K562 (cell line): ENCODE measurements around the gene GP1BB. TPM values are rescaled to one million over a fixed set of nuclear protein-coding genes. Genes with fewer than 3 reads are reported as not detected.

Experiments used
- ARID2 ChIP-seq: fragments of 450-650 bp; IDR thresholded peaks from 2 replicates; pipeline ENCODE4 v1.6.1; 2017; ENCODE audit warnings: antibody characterized with exemption, mild to moderate bottlenecking
- BCL6 ChIP-seq: fragments of 250-450 bp; sonication (Bioruptor Pico); IDR thresholded peaks from 2 replicates; pipeline ENCODE4 v1.4.0; 2020
- COPS2 ChIP-seq: fragments of 450-650 bp; conservative IDR thresholded peaks from 2 replicates; pipeline ENCODE4 v1.6.1; 2016; ENCODE audit warnings: mild to moderate bottlenecking, moderate library complexity
- CREM ChIP-seq: IDR thresholded peaks from 2 replicates; pipeline ENCODE4 v1.6.1; 2014; ENCODE audit warnings: antibody characterized with exemption, low read depth
- CSDE1 ChIP-seq, 2 experiments: fragments of 450-650 bp; IDR thresholded peaks; 2 replicates each; pipeline ENCODE4 v1.6.1; 2016; ENCODE audit warnings: mild to moderate bottlenecking in 1 of 2
- DNMT1 ChIP-seq: fragments of 450-650 bp; IDR thresholded peaks from 2 replicates; pipeline ENCODE4 v1.6.1; 2016; ENCODE audit warnings: antibody characterized with exemption, mild to moderate bottlenecking
- ELF1 ChIP-seq: fragments of 200-800 bp; sonication (Bioruptor generic); IDR thresholded peaks from 2 replicates; pipeline ENCODE4 v1.6.1; 2016; ENCODE audit warnings: missing genetic modification characterization, missing compliant biosample characterization
- FIP1L1 ChIP-seq: fragments of 200-400 bp; formaldehyde crosslinking; IDR thresholded peaks from 2 replicates; pipeline ENCODE4 v1.6.1; 2018; ENCODE audit warnings: mild to moderate bottlenecking, low read depth, low read length; ENCODE audit not compliant: poor library complexity, severe bottlenecking
- FOS ChIP-seq: IDR thresholded peaks from 3 replicates; pipeline ENCODE4 v1.6.1; 2011; ENCODE audit not compliant: insufficient read length; ENCODE audit errors: extremely low read depth
- HDAC6 ChIP-seq: IDR thresholded peaks from 2 replicates; pipeline ENCODE4 v1.6.1; 2012; ENCODE audit warnings: low read depth, mild to moderate bottlenecking, control low read depth, inconsistent platforms, low read length, moderate library complexity
- ILK ChIP-seq: fragments of 450-650 bp; IDR thresholded peaks from 2 replicates; pipeline ENCODE4 v1.6.1; 2016; ENCODE audit warnings: missing genetic modification characterization, low read depth, mild to moderate bottlenecking, missing compliant biosample characterization, moderate library complexity, borderline replicate concordance
- KDM2B ChIP-seq: fragments of 250-450 bp; sonication (Bioruptor Pico); IDR thresholded peaks from 2 replicates; pipeline ENCODE4 v1.8.0; 2021; ENCODE audit warnings: mild to moderate bottlenecking, moderate library complexity
- KHSRP ChIP-seq: fragments of 450-650 bp; IDR thresholded peaks from 2 replicates; pipeline ENCODE4 v1.6.1; 2017
- MAZ ChIP-seq, 2 experiments: fragments of 450-650 bp in 1 of 2; sonication (generic) in 1 of 2; formaldehyde crosslinking; IDR thresholded peaks in 1 of 2; conservative IDR thresholded peaks in 1 of 2; 2 replicates each; pipeline versions ENCODE4 v1.4.0 to v1.5.0; 2020; ENCODE audit warnings: mild to moderate bottlenecking in 1 of 2, missing genetic modification reagents in 1 of 2
- MTA1 ChIP-seq: fragments of 450-650 bp; IDR thresholded peaks from 2 replicates; pipeline ENCODE4 v1.6.1; 2017; ENCODE audit warnings: borderline replicate concordance
- MTA2 ChIP-seq: fragments of 450-650 bp; IDR thresholded peaks from 2 replicates; pipeline ENCODE4 v1.6.1; 2016; ENCODE audit warnings: low read depth
- PKNOX1 ChIP-seq: fragments of 450-650 bp; IDR thresholded peaks from 2 replicates; pipeline ENCODE4 v1.6.1; 2016
- RBM22 ChIP-seq: fragments of 200-400 bp; formaldehyde crosslinking; IDR thresholded peaks from 2 replicates; pipeline ENCODE4 v1.6.1; 2018; ENCODE audit warnings: low read length, low read depth; ENCODE audit not compliant: poor library complexity, severe bottlenecking
- TAF9B ChIP-seq: fragments of 450-650 bp; IDR thresholded peaks from 2 replicates; pipeline ENCODE4 v1.6.1; 2018; ENCODE audit warnings: mild to moderate bottlenecking; ENCODE audit not compliant: partially characterized antibody
- WHSC1 ChIP-seq: IDR thresholded peaks from one replicate; pipeline ENCODE4 v1.6.1; 2012; ENCODE audit warnings: low read length, control low read depth, inconsistent platforms
- ZBTB12 ChIP-seq: fragments of 250-450 bp; sonication (Bioruptor Pico); IDR thresholded peaks from 2 replicates; pipeline ENCODE4 v1.4.0; 2020
- polyA plus RNA-seq, 8 experiments: library from polyadenylated mRNA; depleted of rRNA in 4 of 8; stranded (reverse) in 5 of 8; unstranded in 3 of 8; fragments of >200 nt; fragmentation: Nextera tagmentation in 2 of 8; fragmentation: Illumina TruSeq in 1 of 8; extraction: Ambion mirVana in 2 of 8; extraction: Trizol in 1 of 8; gene quantifications; 2 replicates each; pipeline versions ENCODE4 v1.2.1 to v1.2.3, GENCODE V29; 2011 to 2014; ENCODE audit warnings: inconsistent platforms in 1 of 8, missing spikeins in 1 of 8
- total RNA-seq, 7 experiments: library from RNA; depleted of rRNA in 6 of 7; stranded (reverse); fragments of >200 nt in 6 of 7; fragmentation: Illumina TruSeq in 2 of 7; extraction: Trizol in 2 of 7; gene quantifications; 2 replicates each; pipeline versions ENCODE4 v1.2.1 to v1.2.3, GENCODE V29; 2011 to 2021; ENCODE audit warnings: low replicate concordance in 1 of 7
- TF ChIP-seq, protein P1 (sequence below): fragments of 450-650 bp; IDR thresholded peaks from 2 replicates; pipeline ENCODE4 v1.6.1; 2018; ENCODE audit warnings: mild to moderate bottlenecking, low read depth; ENCODE audit not compliant: partially characterized antibody
- TF ChIP-seq, protein P2 (sequence below): fragments of 450-650 bp; IDR thresholded peaks from 2 replicates; pipeline ENCODE4 v1.7.1; 2018; ENCODE audit warnings: mild to moderate bottlenecking, low read depth; ENCODE audit not compliant: partially characterized antibody

GP1BB gene
- total and polyA plus RNA-seq, 9 of the 15 experiments (the other 6 are each of a cell fraction or from before 2014, with no cell fraction given): 0.69 to 162 (median 2.8) TPM

GRCh38 chr22:19760058-19760950 lies 37.0 kb downstream of the GP1BB start, which contains the start of gene TBX1 (continued):
- TF ChIP-seq, protein P1, sequence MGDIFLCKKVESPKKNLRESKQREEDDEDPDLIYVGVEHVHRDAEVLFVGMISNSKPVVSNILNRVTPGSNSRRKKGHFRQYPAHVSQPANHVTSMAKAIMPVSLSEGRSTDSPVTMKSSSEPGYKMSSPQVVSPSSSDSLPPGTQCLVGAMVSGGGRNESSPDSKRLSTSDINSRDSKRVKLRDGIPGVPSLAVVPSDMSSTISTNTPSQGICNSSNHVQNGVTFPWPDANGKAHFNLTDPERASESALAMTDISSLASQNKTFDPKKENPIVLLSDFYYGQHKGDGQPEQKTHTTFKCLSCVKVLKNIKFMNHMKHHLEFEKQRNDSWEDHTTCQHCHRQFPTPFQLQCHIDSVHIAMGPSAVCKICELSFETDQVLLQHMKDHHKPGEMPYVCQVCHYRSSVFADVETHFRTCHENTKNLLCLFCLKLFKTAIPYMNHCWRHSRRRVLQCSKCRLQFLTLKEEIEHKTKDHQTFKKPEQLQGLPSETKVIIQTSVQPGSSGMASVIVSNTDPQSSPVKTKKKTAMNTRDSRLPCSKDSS: peak; percentile 79
- TF ChIP-seq WHSC1 (no peak), PKNOX1 (peak; percentile 49), HDAC6 (peak; percentile 85; the same call in 1 of the 2 replicates), RBM22 (no peak), BCL6 (CRISPR knock-in tag) (no peak), FOS (no peak), MAZ (CRISPR knock-in tag; conservative IDR thresholded peaks at IDR 0.05 in 1 of 2, IDR thresholded peaks at IDR 0.05 in 1 of 2) (peak in 1 of 2 experiments; percentile 45; a peak in 2 of 4 replicates), ZBTB12 (CRISPR knock-in tag) (no peak), TAF9B (no peak), ELF1 (tag) (no peak), DNMT1 (peak; percentile 99), KHSRP (peak; percentile 69; the same call in 1 of the 2 replicates), ILK (tag) (no peak), MTA2 (peak; percentile 64), CSDE1 (IDR thresholded peaks at IDR 0.05) (peak in 1 of 2 experiments; percentile 90; a peak in 2 of 4 replicates), MTA1 (peak; percentile 90), CREM (no peak), ARID2 (peak; percentile 83), COPS2 (no peak), FIP1L1 (no peak), KDM2B (CRISPR knock-in tag) (peak; percentile 84; the same call in 1 of the 2 replicates)
- TF ChIP-seq, protein P2, sequence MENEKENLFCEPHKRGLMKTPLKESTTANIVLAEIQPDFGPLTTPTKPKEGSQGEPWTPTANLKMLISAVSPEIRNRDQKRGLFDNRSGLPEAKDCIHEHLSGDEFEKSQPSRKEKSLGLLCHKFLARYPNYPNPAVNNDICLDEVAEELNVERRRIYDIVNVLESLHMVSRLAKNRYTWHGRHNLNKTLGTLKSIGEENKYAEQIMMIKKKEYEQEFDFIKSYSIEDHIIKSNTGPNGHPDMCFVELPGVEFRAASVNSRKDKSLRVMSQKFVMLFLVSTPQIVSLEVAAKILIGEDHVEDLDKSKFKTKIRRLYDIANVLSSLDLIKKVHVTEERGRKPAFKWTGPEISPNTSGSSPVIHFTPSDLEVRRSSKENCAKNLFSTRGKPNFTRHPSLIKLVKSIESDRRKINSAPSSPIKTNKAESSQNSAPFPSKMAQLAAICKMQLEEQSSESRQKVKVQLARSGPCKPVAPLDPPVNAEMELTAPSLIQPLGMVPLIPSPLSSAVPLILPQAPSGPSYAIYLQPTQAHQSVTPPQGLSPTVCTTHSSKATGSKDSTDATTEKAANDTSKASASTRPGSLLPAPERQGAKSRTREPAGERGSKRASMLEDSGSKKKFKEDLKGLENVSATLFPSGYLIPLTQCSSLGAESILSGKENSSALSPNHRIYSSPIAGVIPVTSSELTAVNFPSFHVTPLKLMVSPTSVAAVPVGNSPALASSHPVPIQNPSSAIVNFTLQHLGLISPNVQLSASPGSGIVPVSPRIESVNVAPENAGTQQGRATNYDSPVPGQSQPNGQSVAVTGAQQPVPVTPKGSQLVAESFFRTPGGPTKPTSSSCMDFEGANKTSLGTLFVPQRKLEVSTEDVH: peak; percentile 85
